ENCODE data around the gene PLA2R1.

DNA sequence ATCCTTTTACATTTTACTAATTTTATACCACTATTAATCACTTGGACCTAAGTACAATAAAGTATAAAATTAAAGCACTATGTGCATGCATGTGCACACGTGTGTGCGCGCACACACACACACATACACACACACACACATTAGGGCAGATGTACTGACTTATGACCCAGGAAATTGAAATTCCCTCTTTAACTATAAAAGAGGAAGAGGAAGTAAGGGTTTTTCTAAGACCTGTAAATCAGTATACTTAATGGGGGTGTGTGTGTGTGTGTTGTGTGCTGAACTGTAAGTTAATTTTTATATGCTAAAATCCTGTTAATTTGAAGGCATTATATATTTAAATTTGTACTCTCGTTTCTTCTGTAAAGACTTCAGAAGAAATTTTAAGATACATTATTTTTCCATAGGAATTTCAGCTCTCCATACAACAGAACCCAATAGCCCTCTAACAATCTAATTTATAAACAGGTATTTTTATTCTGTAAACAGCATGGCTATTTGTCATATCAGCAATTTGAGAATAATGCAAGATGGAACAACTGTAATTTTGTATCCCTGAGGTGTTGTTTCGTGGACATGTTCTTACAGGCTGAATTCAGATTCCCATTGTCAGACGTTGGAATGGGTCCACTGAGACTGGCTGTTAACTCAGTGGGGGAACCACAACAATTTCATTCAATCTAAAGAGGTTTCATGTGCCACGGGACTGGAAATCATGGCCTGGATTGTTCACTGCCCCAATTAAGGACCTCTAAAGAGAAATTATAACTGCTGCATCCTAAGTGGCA lies 90.9 kb downstream of the PLA2R1 start:
- TF ChIP-seq, protein P1, sequence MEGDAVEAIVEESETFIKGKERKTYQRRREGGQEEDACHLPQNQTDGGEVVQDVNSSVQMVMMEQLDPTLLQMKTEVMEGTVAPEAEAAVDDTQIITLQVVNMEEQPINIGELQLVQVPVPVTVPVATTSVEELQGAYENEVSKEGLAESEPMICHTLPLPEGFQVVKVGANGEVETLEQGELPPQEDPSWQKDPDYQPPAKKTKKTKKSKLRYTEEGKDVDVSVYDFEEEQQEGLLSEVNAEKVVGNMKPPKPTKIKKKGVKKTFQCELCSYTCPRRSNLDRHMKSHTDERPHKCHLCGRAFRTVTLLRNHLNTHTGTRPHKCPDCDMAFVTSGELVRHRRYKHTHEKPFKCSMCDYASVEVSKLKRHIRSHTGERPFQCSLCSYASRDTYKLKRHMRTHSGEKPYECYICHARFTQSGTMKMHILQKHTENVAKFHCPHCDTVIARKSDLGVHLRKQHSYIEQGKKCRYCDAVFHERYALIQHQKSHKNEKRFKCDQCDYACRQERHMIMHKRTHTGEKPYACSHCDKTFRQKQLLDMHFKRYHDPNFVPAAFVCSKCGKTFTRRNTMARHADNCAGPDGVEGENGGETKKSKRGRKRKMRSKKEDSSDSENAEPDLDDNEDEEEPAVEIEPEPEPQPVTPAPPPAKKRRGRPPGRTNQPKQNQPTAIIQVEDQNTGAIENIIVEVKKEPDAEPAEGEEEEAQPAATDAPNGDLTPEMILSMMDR (IDR thresholded peaks at IDR 0.05; ENCODE audit: insufficient read depth, low read length, poor library complexity, severe bottlenecking): no peak
- TF ChIP-seq EZH2phosphoT487 (conservative IDR thresholded peaks at IDR 0.05; ENCODE audit: low read length): no peak
